ENCODE measurements around the gene ZNF132. TPM values are rescaled to one million over a fixed set of nuclear protein-coding genes. Genes with fewer than 3 reads are reported as not detected.
"Not testable (repeated sequence)": the region's sequence is repeated elsewhere in the genome, so short reads cannot be mapped to it uniquely, and the experiment has no call there.

Gene ZNF132
- 9.9 TPM for total RNA-seq

DNA sequence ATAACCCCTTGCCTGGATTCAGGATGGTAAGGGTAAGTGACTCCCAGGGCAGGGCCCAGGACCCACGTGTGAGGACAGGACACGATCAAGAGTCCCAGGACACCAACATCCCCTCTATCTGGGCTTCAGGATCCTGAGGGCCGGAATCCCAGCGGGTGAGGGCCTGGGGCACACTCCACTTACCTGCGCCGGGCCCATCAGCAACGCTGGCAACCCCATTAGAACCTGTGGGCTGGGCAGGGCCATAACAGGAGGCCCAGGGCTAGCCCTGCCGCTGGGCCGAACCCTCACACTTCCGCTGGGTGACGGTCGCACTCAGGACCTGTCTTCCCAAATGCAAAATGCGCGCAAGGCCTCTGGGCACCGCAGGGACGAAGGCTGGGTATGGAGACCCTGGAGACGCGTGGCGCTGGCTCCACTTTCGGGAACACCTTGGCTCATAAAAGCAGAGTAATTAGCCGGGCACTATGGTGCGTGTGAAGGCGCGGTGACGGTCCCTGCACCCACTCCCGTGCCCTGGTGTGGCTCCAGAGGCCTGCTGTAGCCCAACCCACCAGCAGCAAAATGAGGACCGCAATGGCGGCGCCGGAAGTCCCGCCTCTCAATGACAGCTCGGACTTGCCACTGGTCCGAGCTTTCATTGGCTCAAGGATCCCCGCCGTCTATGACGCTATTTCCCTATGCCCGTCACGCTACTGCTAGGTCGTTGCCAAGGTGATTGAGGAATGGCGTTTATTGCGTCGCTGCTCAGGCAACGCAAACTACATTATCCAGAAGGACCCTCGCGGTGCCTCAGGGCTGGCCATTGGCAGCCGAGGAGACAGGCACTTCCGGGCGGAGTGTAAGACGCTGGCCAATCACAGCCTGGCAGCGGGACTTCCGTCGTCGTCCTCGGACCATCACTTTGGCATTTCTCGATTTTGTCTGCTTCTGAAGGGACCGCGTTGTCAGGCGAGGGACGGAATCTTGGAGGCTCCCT is at the start of gene ZNF132:
ZNF132 (minus strand) TSS at position 578 of the 979 bp plus-strand sequence; CDS start at position 246, 332 bp downstream.
- peaks cover 13 to 23% (median 18%) of the 10 kb centered on the region in 3 donors for H3K4me1 ChIP-seq (ENCODE audit: control insufficient read depth in 3 of 3, insufficient read depth in 3 of 3, low read length in 3 of 3)
- H3K9me3 ChIP-seq (ENCODE audit: control insufficient read depth in 3 of 3, low read length in 3 of 3): peaks cover 14 to 37% (median 31%) of the 10 kb centered on the region in 3 donors
- H3K27ac ChIP-seq (ENCODE audit: low read depth, low read length): peak within 1 kb of the TSS; percentile 68
- peaks cover 29 to 31% (median 30%) of the 10 kb centered on the region in 3 donors for H3K36me3 ChIP-seq (ENCODE audit: control insufficient read depth in 3 of 3, insufficient read depth in 3 of 3, low read length in 3 of 3)
- H3K4me3 ChIP-seq (ENCODE audit: low read length in 3 of 3): peak within 1 kb of the TSS; percentile 91 to 99 (median 93)
- peaks cover 0 to 4% (median 4%) of the 10 kb centered on the region in 3 donors for H3K27me3 ChIP-seq (ENCODE audit: control insufficient read depth in 3 of 3, insufficient read depth in 3 of 3, low read length in 3 of 3)
- peak within 1 kb of the TSS; percentile 68 to 87 (median 86) for H3K9ac ChIP-seq (ENCODE audit: low read depth in 1 of 3, low read length in 3 of 3)

DNA sequence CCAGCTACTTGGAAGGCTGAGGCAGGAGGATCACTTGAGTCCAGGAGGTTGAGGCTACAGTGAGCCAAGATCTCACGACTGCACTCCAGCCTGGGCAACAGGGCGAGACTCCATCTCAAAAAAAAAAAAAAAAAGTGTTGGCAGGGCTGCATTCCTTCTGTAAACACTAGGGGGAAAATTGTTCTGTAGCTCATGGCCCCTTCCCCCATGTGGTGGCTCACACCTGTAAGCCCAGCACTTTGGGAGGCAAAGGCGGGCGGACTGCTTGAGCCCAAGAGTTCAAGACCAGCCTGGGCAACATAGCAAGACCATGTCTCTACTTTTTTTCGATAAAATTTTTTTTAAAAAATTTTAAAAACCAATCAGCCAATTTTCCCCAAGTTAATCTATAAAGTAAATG is 44.4 kb upstream of the ZNF132 start:
- peaks cover 10 to 13% (median 11%) of the 10 kb centered on the region in 3 donors for H3K36me3 ChIP-seq (ENCODE audit: control insufficient read depth in 3 of 3, insufficient read depth in 3 of 3, low read length in 3 of 3)
- not testable (repeated sequence) for H3K27me3 ChIP-seq (ENCODE audit: control insufficient read depth in 3 of 3, insufficient read depth in 3 of 3, low read length in 3 of 3); H3K27ac ChIP-seq (ENCODE audit: low read depth, low read length); H3K4me1 ChIP-seq (ENCODE audit: control insufficient read depth in 3 of 3, insufficient read depth in 3 of 3, low read length in 3 of 3); H3K9ac ChIP-seq (ENCODE audit: low read depth in 1 of 3, low read length in 3 of 3); H3K4me3 ChIP-seq (ENCODE audit: low read length in 3 of 3); H3K9me3 ChIP-seq (ENCODE audit: control insufficient read depth in 3 of 3, low read length in 3 of 3)

DNA sequence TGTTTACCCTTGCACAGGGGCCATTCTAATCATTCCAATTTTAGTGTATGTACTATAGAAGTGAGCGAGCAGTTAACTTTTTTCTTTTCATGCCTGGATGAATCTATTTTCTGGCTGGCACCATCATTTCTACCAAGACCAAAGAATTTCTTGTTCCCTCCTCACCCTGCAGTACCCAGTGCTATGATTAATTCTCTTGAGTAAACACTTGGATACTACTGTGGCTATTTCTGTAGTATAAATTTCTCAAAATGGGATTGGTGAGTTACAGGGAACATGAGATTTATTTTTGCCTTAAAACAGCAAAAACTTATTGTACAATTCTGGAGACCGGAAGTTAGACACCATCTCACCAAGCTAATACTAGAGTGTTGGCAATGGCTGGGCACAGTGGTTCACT is 43.8 kb upstream of the ZNF132 start:
- Histone ChIP-seq H3K27me3 (ENCODE audit: control insufficient read depth in 3 of 3, insufficient read depth in 3 of 3, low read length in 3 of 3) (no peaks in the 10 kb centered on the region), H3K27ac (ENCODE audit: low read depth, low read length) (no peak overlapping the region), H3K4me3 (ENCODE audit: low read length in 3 of 3) (no peak overlapping the region)

DNA sequence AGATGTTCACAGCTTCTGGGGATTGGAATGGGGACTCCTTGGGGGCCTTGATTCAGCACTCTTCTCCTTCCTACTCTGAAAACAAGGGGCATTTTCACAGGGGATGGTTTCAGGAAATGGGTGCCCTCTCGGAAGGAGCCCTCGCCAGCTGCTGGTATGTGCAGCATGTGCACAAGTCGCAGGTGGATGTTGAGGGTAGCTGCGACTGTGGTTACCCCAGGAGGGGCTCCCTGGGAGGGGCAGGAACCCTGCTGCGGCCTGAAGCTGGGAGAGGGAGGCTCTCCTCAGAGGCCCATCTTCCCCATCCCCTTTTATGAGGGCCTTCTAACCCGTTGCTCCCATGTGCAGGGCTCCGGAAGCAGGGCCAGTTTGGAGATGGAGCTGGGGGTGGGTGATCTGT is 42.4 kb upstream of the ZNF132 start:
- peaks cover 0 to 7% (median under 1%) of the 10 kb centered on the region in 3 donors for H3K4me1 ChIP-seq (ENCODE audit: control insufficient read depth in 3 of 3, insufficient read depth in 3 of 3, low read length in 3 of 3)
- no peak overlapping the region for H3K27ac ChIP-seq (ENCODE audit: low read depth, low read length)
- no peaks in the 10 kb centered on the region for H3K27me3 ChIP-seq (ENCODE audit: control insufficient read depth in 3 of 3, insufficient read depth in 3 of 3, low read length in 3 of 3)
- no peak overlapping the region for H3K9ac ChIP-seq (ENCODE audit: low read depth in 1 of 3, low read length in 3 of 3)
- H3K9me3 ChIP-seq (ENCODE audit: control insufficient read depth in 3 of 3, low read length in 3 of 3): no peaks in the 10 kb centered on the region
- H3K36me3 ChIP-seq (ENCODE audit: control insufficient read depth in 3 of 3, insufficient read depth in 3 of 3, low read length in 3 of 3): peaks cover 16 to 21% (median 21%) of the 10 kb centered on the region in 3 donors
- H3K4me3 ChIP-seq (ENCODE audit: low read length in 3 of 3): no peak overlapping the region

More for the DNA sequence above, 43.8 kb upstream of the ZNF132 start:
- Histone ChIP-seq H3K9ac (ENCODE audit: low read depth in 1 of 3, low read length in 3 of 3) (no peak overlapping the region), H3K36me3 (ENCODE audit: control insufficient read depth in 3 of 3, insufficient read depth in 3 of 3, low read length in 3 of 3) (peaks cover 15 to 16% (median 15%) of the 10 kb centered on the region in 3 donors), H3K4me1 (ENCODE audit: control insufficient read depth in 3 of 3, insufficient read depth in 3 of 3, low read length in 3 of 3) (no peaks in the 10 kb centered on the region), H3K9me3 (ENCODE audit: control insufficient read depth in 3 of 3, low read length in 3 of 3) (no peaks in the 10 kb centered on the region)

DNA sequence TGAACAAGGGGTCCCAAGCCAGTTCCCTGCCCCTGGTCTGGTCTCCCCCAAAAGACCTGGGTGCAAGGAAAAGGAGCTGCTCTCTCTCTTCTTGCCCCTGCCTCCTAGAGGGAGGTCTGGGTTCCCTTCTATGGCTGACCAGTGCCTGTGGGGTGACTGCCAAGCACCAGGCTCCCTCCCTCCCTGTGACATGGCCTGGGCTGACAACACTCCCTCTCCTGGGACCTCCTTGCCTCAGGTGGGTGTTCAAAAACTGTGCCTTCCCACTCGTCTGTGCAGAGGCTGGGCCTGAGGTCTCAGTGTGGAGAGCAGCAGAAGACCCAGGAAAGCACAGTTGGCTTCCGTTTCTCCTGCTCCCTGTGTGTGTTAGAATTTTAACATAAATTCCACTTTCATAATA is 40.9 kb upstream of the ZNF132 start:
- H3K9me3 ChIP-seq (ENCODE audit: control insufficient read depth in 3 of 3, low read length in 3 of 3): no peaks in the 10 kb centered on the region
- H3K27ac ChIP-seq (ENCODE audit: low read depth, low read length): no peak overlapping the region
- H3K9ac ChIP-seq (ENCODE audit: low read depth in 1 of 3, low read length in 3 of 3): no peak overlapping the region
- H3K36me3 ChIP-seq (ENCODE audit: control insufficient read depth in 3 of 3, insufficient read depth in 3 of 3, low read length in 3 of 3): peaks cover 16 to 21% (median 21%) of the 10 kb centered on the region in 3 donors
- no peaks in the 10 kb centered on the region for H3K27me3 ChIP-seq (ENCODE audit: control insufficient read depth in 3 of 3, insufficient read depth in 3 of 3, low read length in 3 of 3)
- H3K4me1 ChIP-seq (ENCODE audit: control insufficient read depth in 3 of 3, insufficient read depth in 3 of 3, low read length in 3 of 3): peaks cover 8 to 22% (median 12%) of the 10 kb centered on the region in 3 donors
- H3K4me3 ChIP-seq (ENCODE audit: low read length in 3 of 3): no peak overlapping the region

DNA sequence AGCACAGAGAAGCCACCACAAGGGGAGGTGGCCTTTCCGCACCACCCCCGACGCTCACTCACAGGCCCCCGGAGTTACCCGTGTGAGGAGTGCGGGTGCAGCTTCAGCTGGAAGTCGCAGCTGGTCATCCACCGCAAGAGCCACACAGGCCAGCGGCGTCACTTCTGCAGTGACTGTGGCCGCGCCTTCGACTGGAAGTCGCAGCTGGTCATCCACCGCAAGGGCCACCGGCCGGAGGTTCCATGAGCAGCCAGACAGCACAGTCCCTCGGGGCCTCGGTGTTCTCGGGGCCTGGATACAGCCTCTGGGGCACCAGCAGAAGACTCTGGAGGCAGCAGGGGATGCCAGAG is 40.5 kb upstream of the ZNF132 start:
- no peak overlapping the region for H3K27ac ChIP-seq (ENCODE audit: low read depth, low read length)
- peaks cover 9 to 25% (median 12%) of the 10 kb centered on the region in 3 donors for H3K4me1 ChIP-seq (ENCODE audit: control insufficient read depth in 3 of 3, insufficient read depth in 3 of 3, low read length in 3 of 3)
- H3K9ac ChIP-seq (ENCODE audit: low read depth in 1 of 3, low read length in 3 of 3): no peak overlapping the region
- H3K27me3 ChIP-seq (ENCODE audit: control insufficient read depth in 3 of 3, insufficient read depth in 3 of 3, low read length in 3 of 3): no peaks in the 10 kb centered on the region
- H3K9me3 ChIP-seq (ENCODE audit: control insufficient read depth in 3 of 3, low read length in 3 of 3): no peaks in the 10 kb centered on the region
- H3K36me3 ChIP-seq (ENCODE audit: control insufficient read depth in 3 of 3, insufficient read depth in 3 of 3, low read length in 3 of 3): peaks cover 16 to 21% (median 21%) of the 10 kb centered on the region in 3 donors
- H3K4me3 ChIP-seq (ENCODE audit: low read length in 3 of 3): no peak overlapping the region

DNA sequence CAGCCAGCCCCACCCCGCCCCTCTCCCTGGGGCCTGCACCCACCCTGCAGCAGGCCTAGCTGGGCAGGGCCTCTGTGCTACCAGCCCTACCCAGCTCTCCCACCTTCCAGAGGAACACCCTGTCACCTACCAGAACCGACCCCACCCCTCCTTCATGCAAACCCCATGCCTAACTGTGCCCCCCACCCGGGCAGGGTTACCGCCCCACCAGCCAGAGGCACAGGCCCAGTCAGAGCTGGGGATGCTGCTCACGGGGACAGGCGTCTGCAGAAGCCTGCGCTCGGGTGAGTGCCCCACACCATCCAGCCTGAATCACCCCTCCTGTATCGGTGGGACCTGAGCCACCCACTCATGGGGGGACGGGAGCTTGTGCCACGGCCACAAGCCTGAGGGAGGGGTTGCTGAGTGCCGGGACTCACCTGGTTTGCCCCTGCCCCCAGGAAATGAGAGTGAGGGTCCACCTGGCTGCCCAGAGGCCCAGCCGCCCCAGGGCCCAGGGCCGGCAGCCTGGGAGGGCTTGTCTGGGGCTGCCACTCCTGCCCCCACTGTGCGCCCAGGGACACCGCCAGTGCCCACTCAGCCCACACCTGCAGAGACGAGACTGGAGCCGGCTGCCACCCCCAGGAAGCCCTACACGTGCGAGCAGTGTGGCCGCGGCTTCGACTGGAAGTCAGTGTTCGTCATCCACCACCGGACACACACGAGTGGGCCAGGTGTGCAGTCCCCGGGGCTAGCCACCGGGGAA is 40.0 kb upstream of the ZNF132 start:
- Histone ChIP-seq H3K36me3 (ENCODE audit: control insufficient read depth in 3 of 3, insufficient read depth in 3 of 3, low read length in 3 of 3) (peaks cover 16 to 21% (median 21%) of the 10 kb centered on the region in 3 donors), H3K9ac (ENCODE audit: low read depth in 1 of 3, low read length in 3 of 3) (no peak overlapping the region), H3K9me3 (ENCODE audit: control insufficient read depth in 3 of 3, low read length in 3 of 3) (no peaks in the 10 kb centered on the region), H3K27ac (ENCODE audit: low read depth, low read length) (no peak overlapping the region), H3K4me3 (ENCODE audit: low read length in 3 of 3) (no peak overlapping the region), H3K27me3 (ENCODE audit: control insufficient read depth in 3 of 3, insufficient read depth in 3 of 3, low read length in 3 of 3) (no peaks in the 10 kb centered on the region), H3K4me1 (ENCODE audit: control insufficient read depth in 3 of 3, insufficient read depth in 3 of 3, low read length in 3 of 3) (peaks cover 14 to 31% (median 16%) of the 10 kb centered on the region in 3 donors)

DNA sequence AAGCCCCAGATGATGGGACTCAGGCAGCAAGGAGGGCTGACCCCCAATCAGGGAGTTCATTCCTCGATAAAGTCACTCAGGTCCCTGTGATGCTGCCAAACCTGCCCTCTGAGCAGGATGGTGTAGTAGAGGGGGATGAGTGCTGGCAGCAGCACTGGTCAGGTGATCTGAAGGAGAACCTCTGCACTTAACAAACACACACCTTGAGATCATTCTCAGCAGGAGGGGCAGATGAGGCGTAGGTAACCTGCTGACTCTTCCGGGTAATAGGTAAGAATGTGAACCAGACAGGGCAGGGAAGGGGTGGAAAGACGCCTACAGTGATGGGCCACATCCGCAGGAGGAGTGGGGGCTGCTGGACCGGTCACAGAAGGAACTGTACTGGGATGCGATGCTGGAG is 39.4 kb upstream of the ZNF132 start:
- peaks cover 18 to 37% (median 19%) of the 10 kb centered on the region in 3 donors for H3K4me1 ChIP-seq (ENCODE audit: control insufficient read depth in 3 of 3, insufficient read depth in 3 of 3, low read length in 3 of 3)
- H3K4me3 ChIP-seq (ENCODE audit: low read length in 3 of 3): no peak overlapping the region
- H3K9me3 ChIP-seq (ENCODE audit: control insufficient read depth in 3 of 3, low read length in 3 of 3): no peaks in the 10 kb centered on the region
- no peak overlapping the region for H3K9ac ChIP-seq (ENCODE audit: low read depth in 1 of 3, low read length in 3 of 3)
- no peaks in the 10 kb centered on the region for H3K27me3 ChIP-seq (ENCODE audit: control insufficient read depth in 3 of 3, insufficient read depth in 3 of 3, low read length in 3 of 3)
- H3K36me3 ChIP-seq (ENCODE audit: control insufficient read depth in 3 of 3, insufficient read depth in 3 of 3, low read length in 3 of 3): peaks cover 16 to 21% (median 21%) of the 10 kb centered on the region in 3 donors
- no peak overlapping the region for H3K27ac ChIP-seq (ENCODE audit: low read depth, low read length)

DNA sequence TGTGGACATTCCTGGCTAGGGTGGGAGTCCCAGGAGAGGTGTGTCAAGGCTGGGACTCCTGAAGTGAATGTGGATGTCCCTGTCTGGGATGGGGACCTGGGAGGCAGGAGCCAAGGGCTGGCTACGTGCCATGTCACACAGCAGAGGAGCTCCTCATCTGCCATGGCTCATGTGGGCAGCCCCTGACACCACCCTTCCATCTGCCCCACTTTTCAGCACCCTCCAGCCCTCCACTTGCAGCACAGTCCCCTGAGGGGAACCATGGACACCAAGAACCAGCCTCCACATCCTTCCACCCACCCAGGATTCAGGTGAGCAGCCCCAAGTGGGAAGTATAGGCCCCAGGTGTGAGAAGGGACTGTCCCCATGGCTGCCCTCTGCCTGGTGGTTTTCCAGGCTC is 37.9 kb upstream of the ZNF132 start:
- Histone ChIP-seq H3K4me3 (ENCODE audit: low read length in 3 of 3) (no peak overlapping the region), H3K9ac (ENCODE audit: low read depth in 1 of 3, low read length in 3 of 3) (no peak overlapping the region), H3K27me3 (ENCODE audit: control insufficient read depth in 3 of 3, insufficient read depth in 3 of 3, low read length in 3 of 3) (no peaks in the 10 kb centered on the region), H3K27ac (ENCODE audit: low read depth, low read length) (no peak overlapping the region), H3K9me3 (ENCODE audit: control insufficient read depth in 3 of 3, low read length in 3 of 3) (no peaks in the 10 kb centered on the region), H3K4me1 (ENCODE audit: control insufficient read depth in 3 of 3, insufficient read depth in 3 of 3, low read length in 3 of 3) (peaks cover 18 to 37% (median 19%) of the 10 kb centered on the region in 3 donors), H3K36me3 (ENCODE audit: control insufficient read depth in 3 of 3, insufficient read depth in 3 of 3, low read length in 3 of 3) (peaks cover 19 to 25% (median 24%) of the 10 kb centered on the region in 3 donors)

All from skeletal muscle tissue (tissue), 4 donors.